NCI-H1694 (cell line): ENCODE data around the gene LRRIQ3.
"Not testable (repeated sequence)": the region's sequence is repeated elsewhere in the genome, so short reads cannot be mapped to it uniquely, and the experiment has no call there.

Experiments used
- DNase-seq: peaks from one replicate; lab custom pipeline; 2025; lab: John Stamatoyannopoulos, UW

The LRRIQ3 gene

GRCh38 chr1:74197657-74198552 lies at the start of gene LRRIQ3, which contains the start of gene FPGT:
Gene LRRIQ3, minus strand, starts transcription at chr1:74198176. Its CDS starts 14,492 bp downstream, at chr1:74183684.
Gene FPGT, plus strand, starts transcription at chr1:74198242. Its CDS starts 37 bp downstream, at chr1:74198279.
- DNase-seq = peak; percentile 96

GRCh38 chr1:74246315-74246714 lies 48.3 kb upstream of the LRRIQ3 start:
- DNase-seq = no peak

- DNase-seq = no peak
Measured at GRCh38 chr1:74245168-74245772, 47.3 kb upstream of the LRRIQ3 start.

- no peak for DNase-seq
Measured at GRCh38 chr1:74237787-74238186, 39.8 kb upstream of the LRRIQ3 start.

GRCh38 chr1:74237035-74237434 lies 39.1 kb upstream of the LRRIQ3 start:
- no peak for DNase-seq

GRCh38 chr1:74236440-74236839 lies 38.5 kb upstream of the LRRIQ3 start:
- no peak for DNase-seq

GRCh38 chr1:74235153-74235552 lies 37.2 kb upstream of the LRRIQ3 start, which contains the start of gene TNNI3K:
Gene TNNI3K, plus strand, starts transcription at chr1:74235387. Its CDS starts 65 bp downstream, at chr1:74235452.
- no peak for DNase-seq

GRCh38 chr1:74223453-74223852 lies 25.5 kb upstream of the LRRIQ3 start:
- no peak for DNase-seq

GRCh38 chr1:74222701-74223100 lies 24.7 kb upstream of the LRRIQ3 start:
- no peak for DNase-seq

- no peak for DNase-seq
Measured at GRCh38 chr1:74215229-74215628, 17.3 kb upstream of the LRRIQ3 start.

GRCh38 chr1:74205266-74205665 lies 7.3 kb upstream of the LRRIQ3 start:
- DNase-seq = no peak

- DNase-seq = no peak
Measured at GRCh38 chr1:74199504-74199903, 1.5 kb upstream of the LRRIQ3 start.

- DNase-seq = no peak
Measured at GRCh38 chr1:74197255-74197654, 721 bp downstream of the LRRIQ3 start.

GRCh38 chr1:74195339-74195738 lies 2.6 kb downstream of the LRRIQ3 start:
- DNase-seq = no peak

GRCh38 chr1:74193908-74194307 lies 4.1 kb downstream of the LRRIQ3 start:
- DNase-seq = no peak

- DNase-seq = no peak
Measured at GRCh38 chr1:74180490-74180889, 17.5 kb downstream of the LRRIQ3 start.

- DNase-seq = not testable (repeated sequence)
Measured at GRCh38 chr1:74174423-74174822, 23.6 kb downstream of the LRRIQ3 start.

- no peak for DNase-seq
Measured at GRCh38 chr1:74162333-74162732, 35.6 kb downstream of the LRRIQ3 start.

- DNase-seq = no peak
Measured at GRCh38 chr1:74161497-74161896, 36.5 kb downstream of the LRRIQ3 start.

GRCh38 chr1:74160046-74160445 lies 37.9 kb downstream of the LRRIQ3 start:
- DNase-seq = no peak

GRCh38 chr1:74145086-74145485 lies 52.9 kb downstream of the LRRIQ3 start:
- DNase-seq = no peak

GRCh38 chr1:74117370-74117769 lies 80.6 kb downstream of the LRRIQ3 start:
- not testable (repeated sequence) for DNase-seq

- DNase-seq = no peak
Measured at GRCh38 chr1:74113333-74113732, 84.6 kb downstream of the LRRIQ3 start.
